IMR-90 (cell line): ENCODE data around the gene TACC2. TPM values are rescaled to one million over a fixed set of nuclear protein-coding genes. Genes with fewer than 3 reads are reported as not detected.

ENCODE experiments used
- ATAC-seq: fragments of 200-7000 bp; cut with Tn5 transposase; 2 replicates; pipeline ENCODE4 v1.9.1; 2020; ENCODE audit warnings: low read depth, mild to moderate bottlenecking, moderate library complexity
- BruUV-seq: library from RNA; stranded (reverse); fragments of 400-500 nt; replicated peaks from 2 replicates; lab custom pipeline; 2021; lab: Mats Ljungman, UMichigan
- CTCF ChIA-PET: fragments of 300-600 bp; formaldehyde crosslinking; extraction: SDS; loops from one replicate; lab custom pipeline; 2021; ENCODE audit warnings: antibody characterized with exemption; lab: Yijun Ruan, JAX
- POLR2A ChIA-PET: fragments of 300-600 bp; sonication (Branson Sonifier 250); formaldehyde crosslinking; loops from one replicate; lab custom pipeline; 2022; ENCODE audit warnings: antibody characterized with exemption; ENCODE audit not compliant: unreplicated experiment; lab: Charles Lee
- DNase-seq: peaks from one replicate; pipeline ENCODE4 v3.0.0; 2013
- H2AFZ ChIP-seq: replicated peaks from 2 replicates; pipeline ENCODE3; 2013; ENCODE audit warnings: low read length, mild to moderate bottlenecking; ENCODE audit not compliant: poor library complexity
- H2AK5ac ChIP-seq: 2 replicates; pipeline ENCODE4 v1.6.1; 2013; ENCODE audit warnings: low read depth, low read length, inconsistent platforms
- H2AK9ac ChIP-seq: replicated peaks from 2 replicates; pipeline ENCODE3; 2013; ENCODE audit warnings: mild to moderate bottlenecking, low read depth, low read length, moderate library complexity; ENCODE audit not compliant: poor library complexity
- H2BK120ac ChIP-seq: 2 replicates; pipeline ENCODE4 v1.6.1; 2013; ENCODE audit warnings: low read depth, low read length, inconsistent platforms
- H2BK15ac ChIP-seq: 3 replicates; pipeline ENCODE4 v1.6.1; 2013; ENCODE audit warnings: low read depth, low read length, inconsistent platforms
- H2BK20ac ChIP-seq: 2 replicates; pipeline ENCODE4 v1.6.1; 2013; ENCODE audit warnings: low read depth, mild to moderate bottlenecking, inconsistent platforms, low read length, moderate library complexity
- H2BK5ac ChIP-seq: 2 replicates; pipeline ENCODE4 v1.6.1; 2013; ENCODE audit warnings: mild to moderate bottlenecking, low read depth, low read length, inconsistent platforms; ENCODE audit not compliant: poor library complexity, severe bottlenecking
- H3K14ac ChIP-seq: replicated peaks from 2 replicates; pipeline ENCODE4 v1.6.1; 2013; ENCODE audit warnings: low read depth, low read length, inconsistent platforms
- H3K18ac ChIP-seq: 2 replicates; pipeline ENCODE4 v1.6.1; 2013; ENCODE audit warnings: low read depth, low read length, control low read depth
- H3K23ac ChIP-seq: 2 replicates; pipeline ENCODE4 v1.6.1; 2013; ENCODE audit warnings: low read depth, low read length, inconsistent platforms
- H3K27ac ChIP-seq: 2 replicates; pipeline ENCODE4 v1.5.1; 2013; ENCODE audit warnings: mild to moderate bottlenecking, control low read depth, low read length; ENCODE audit not compliant: insufficient read depth
- H3K27me3 ChIP-seq: 2 replicates; pipeline ENCODE4 v1.6.1; 2013; ENCODE audit warnings: low read length; ENCODE audit not compliant: control insufficient read depth, insufficient read depth
- H3K36me3 ChIP-seq: 2 replicates; pipeline ENCODE4 v1.6.1; 2013; ENCODE audit warnings: low read length, mixed read lengths; ENCODE audit not compliant: control insufficient read depth, insufficient read depth
- H3K4ac ChIP-seq: 2 replicates; pipeline ENCODE4 v1.6.1; 2013; ENCODE audit warnings: low read depth, low read length, inconsistent platforms
- H3K4me1 ChIP-seq: 2 replicates; pipeline ENCODE4 v1.6.1; 2013; ENCODE audit warnings: low read length, mixed read lengths; ENCODE audit not compliant: control insufficient read depth, insufficient read depth
- H3K4me2 ChIP-seq: 2 replicates; pipeline ENCODE4 v1.6.1; 2013; ENCODE audit warnings: low read depth, mild to moderate bottlenecking, control low read depth, low read length, moderate library complexity
- H3K4me3 ChIP-seq: 2 replicates; pipeline ENCODE4 v1.5.1; 2013; ENCODE audit warnings: low read depth, mild to moderate bottlenecking, control low read depth, low read length, moderate library complexity; ENCODE audit not compliant: insufficient read depth
- H3K56ac ChIP-seq: 2 replicates; pipeline ENCODE4 v1.6.1; 2013; ENCODE audit warnings: low read length, inconsistent platforms; ENCODE audit not compliant: insufficient read depth; ENCODE audit errors: extremely low read depth
- H3K79me1 ChIP-seq, 2 experiments: 2 replicates each; pipeline ENCODE4 v1.6.1; 2013; ENCODE audit warnings: low read length in 2 of 2, inconsistent platforms in 1 of 2, low read depth in 1 of 2
- H3K9ac ChIP-seq: 2 replicates; pipeline ENCODE4 v1.6.1; 2013; ENCODE audit warnings: low read depth, low read length, control low read depth
- H3K9me1 ChIP-seq: 2 replicates; pipeline ENCODE4 v1.6.1; 2013; ENCODE audit warnings: low read length, inconsistent platforms; ENCODE audit not compliant: insufficient read depth
- H3K9me3 ChIP-seq: 2 replicates; pipeline ENCODE4 v1.6.1; 2013; ENCODE audit warnings: low read length; ENCODE audit not compliant: control insufficient read depth, insufficient read depth
- H4K20me1 ChIP-seq: 2 replicates; pipeline ENCODE4 v1.6.1; 2013; ENCODE audit warnings: low read length, inconsistent platforms; ENCODE audit not compliant: insufficient read depth
- H4K5ac ChIP-seq: 2 replicates; pipeline ENCODE4 v1.6.1; 2013; ENCODE audit warnings: mild to moderate bottlenecking, low read depth, low read length, control low read depth
- H4K8ac ChIP-seq, 2 experiments: 2 replicates each; pipeline ENCODE4 v1.6.1; 2013; ENCODE audit warnings: low read depth in 2 of 2, low read length in 2 of 2, control low read depth in 1 of 2, inconsistent platforms in 1 of 2
- H4K91ac ChIP-seq: 2 replicates; pipeline ENCODE4 v1.6.1; 2013; ENCODE audit warnings: low read depth, low read length, inconsistent platforms; ENCODE audit not compliant: insufficient read depth
- BHLHE40 ChIP-seq: fragments of 150-350 bp; IDR thresholded peaks from 2 replicates; pipeline ENCODE4 v1.6.1; 2016; ENCODE audit warnings: mild to moderate bottlenecking, low read depth, low read length
- CEBPB ChIP-seq: IDR thresholded peaks from 2 replicates; pipeline ENCODE4 v1.6.1; 2012; ENCODE audit warnings: low read depth, low read length, improper control_type of control experiment
- CHD1 ChIP-seq: IDR thresholded peaks from 2 replicates; pipeline ENCODE4 v1.6.1; 2012; ENCODE audit warnings: low read depth, low read length, improper control_type of control experiment
- CTCF ChIP-seq: conservative IDR thresholded peaks from 2 replicates; pipeline ENCODE4 v1.5.1; 2012; ENCODE audit warnings: mild to moderate bottlenecking, low read depth, low read length, improper control_type of control experiment
- ELK1 ChIP-seq: fragments of 150-350 bp; IDR thresholded peaks from 2 replicates; pipeline ENCODE4 v1.6.1; 2016; ENCODE audit warnings: low read depth, mild to moderate bottlenecking, low read length, moderate library complexity, borderline replicate concordance
- FOS ChIP-seq: fragments of 150-350 bp; IDR thresholded peaks from 2 replicates; pipeline ENCODE4 v1.6.1; 2016; ENCODE audit warnings: low read depth, low read length
- MAFK ChIP-seq: IDR thresholded peaks from 2 replicates; pipeline ENCODE4 v1.6.1; 2012; ENCODE audit warnings: low read depth, low read length, improper control_type of control experiment
- MAZ ChIP-seq: IDR thresholded peaks from 2 replicates; pipeline ENCODE4 v1.6.1; 2012; ENCODE audit warnings: low read depth, mild to moderate bottlenecking, low read length, improper control_type of control experiment, moderate library complexity, borderline replicate concordance
- MXI1 ChIP-seq: IDR thresholded peaks from 2 replicates; pipeline ENCODE4 v1.6.1; 2012; ENCODE audit warnings: low read depth, mild to moderate bottlenecking, low read length, moderate library complexity, borderline replicate concordance
- NFE2L2 ChIP-seq: fragments of 150-350 bp; IDR thresholded peaks from 2 replicates; pipeline ENCODE4 v1.6.1; 2016; ENCODE audit warnings: low read depth, mild to moderate bottlenecking, low read length
- POLR2A ChIP-seq: IDR thresholded peaks from 2 replicates; pipeline ENCODE4 v1.6.1; 2012; ENCODE audit warnings: mild to moderate bottlenecking, low read depth, low read length
- RAD21 ChIP-seq: IDR thresholded peaks from 2 replicates; pipeline ENCODE4 v1.6.1; 2012; ENCODE audit warnings: low read length, improper control_type of control experiment
- RCOR1 ChIP-seq: IDR thresholded peaks from 2 replicates; pipeline ENCODE4 v1.6.1; 2012; ENCODE audit warnings: mild to moderate bottlenecking, low read length, improper control_type of control experiment; ENCODE audit not compliant: insufficient replicate concordance
- RFX5 ChIP-seq: IDR thresholded peaks from 2 replicates; pipeline ENCODE4 v1.8.0; 2012; ENCODE audit warnings: low read depth, mild to moderate bottlenecking, low read length, moderate library complexity
- SMC3 ChIP-seq: fragments of 150-350 bp; IDR thresholded peaks from 2 replicates; pipeline ENCODE4 v1.6.1; 2016; ENCODE audit warnings: low read depth, mild to moderate bottlenecking, antibody characterized with exemption, low read length, moderate library complexity
- USF2 ChIP-seq: fragments of 150-350 bp; IDR thresholded peaks from 2 replicates; pipeline ENCODE4 v1.6.1; 2017; ENCODE audit warnings: mild to moderate bottlenecking, antibody characterized with exemption, low read length, low read depth
- WGBS, 2 experiments: methylation state at CpG; one replicate each; pipeline versions ENCODE4 v1.1.5 to v1.1.7; 2013; ENCODE audit warnings: missing lambda C conversion rate in 2 of 2; ENCODE audit not compliant: insufficient read length in 1 of 2; ENCODE audit errors: extremely low coverage in 2 of 2; 5-methylcytosine and 5-hydroxymethylcytosine counted together
- dilution Hi-C: fragments of 300-500 bp; cut with HindIII; formaldehyde crosslinking; loops from one replicate; pipeline ENCODE4 v1.14.3; 2018; ENCODE audit warnings: low sequenced_read_pairs; ENCODE audit not compliant: unreplicated experiment
- in situ Hi-C: fragments of 300-500 bp; cut with MboI; formaldehyde crosslinking; loops from 3 replicates; pipeline ENCODE4 v1.14.3; 2019; ENCODE audit warnings: low sequenced_read_pairs, inconsistent platforms, mixed read lengths
- intact Hi-C: fragments of 100-400 bp; cut with micrococcal nuclease; formaldehyde crosslinking; loops from 2 replicates; pipeline ENCODE4 v1.10.0; 2022
- polyA plus RNA-seq, 3 experiments: library from polyadenylated mRNA; depleted of rRNA; stranded (reverse); fragments of >200 nt; gene quantifications; 2 replicates each; pipeline ENCODE4 v1.2.3, GENCODE V29; 2012; ENCODE audit warnings: low replicate concordance in 1 of 3
- total RNA-seq: library from RNA; depleted of rRNA; stranded (reverse); fragments of >200 nt; gene quantifications from 2 replicates; pipeline ENCODE4 v1.2.3, GENCODE V29; 2012

Gene TACC2
- total and polyA plus RNA-seq, 2 of the 4 experiments (the other 2 are of a cell fraction): 2.9 to 15.4 TPM

- dilution Hi-C loops: no loop called here
- Histone ChIP-seq H4K8ac (no peak overlapping the region), H3K36me3 (no peaks in the 10 kb centered on the region), H3K4me2 (no peak overlapping the region), H2BK120ac (no peak overlapping the region), H2AFZ (no peak overlapping the region), H3K79me1 (no peaks in the 10 kb centered on the region), H2BK5ac (no peak overlapping the region), H2BK20ac (no peak overlapping the region), H3K4me3 (no peak overlapping the region), H4K20me1 (no peaks in the 10 kb centered on the region), H2AK9ac (no peak overlapping the region), H3K23ac (no peak overlapping the region), H3K9me1 (no peaks in the 10 kb centered on the region), H3K18ac (no peak overlapping the region), H4K91ac (no peak overlapping the region), H2AK5ac (no peak overlapping the region), H3K27me3 (peaks cover 10% of the 10 kb centered on the region; the same call in 1 of the 2 replicates), H3K9me3 (peaks cover 4% of the 10 kb centered on the region; the same call in 1 of the 2 replicates), H3K9ac (no peak overlapping the region), H3K27ac (no peak overlapping the region), H3K14ac (no peak overlapping the region), H4K5ac (no peak overlapping the region), H3K4me1 (no peaks in the 10 kb centered on the region), H2BK15ac (no peak overlapping the region), H3K4ac (no peak overlapping the region), H3K56ac (no peak overlapping the region)
- DNase-seq (no peak), ATAC-seq (no peak)
- intact Hi-C loops: no loop called here
- ChIA-PET POLR2A (no interaction called here), CTCF (no interaction called here)
- TF ChIP-seq ELK1 (no peak), RAD21 (no peak), RCOR1 (no peak), NFE2L2 (no peak), POLR2A (no peak), BHLHE40 (no peak), CHD1 (no peak), SMC3 (no peak), CEBPB (no peak), MXI1 (no peak), RFX5 (no peak), MAZ (no peak), FOS (no peak), CTCF (no peak), USF2 (no peak), MAFK (no peak)
- WGBS, 2 experiments: no CpG with 5 or more reads among the region's 5 CpGs
- in situ Hi-C loops: no loop called here
- BruUV-seq: no TSS peak
Observed at GRCh38 chr10:122012731-122013130, 23.8 kb downstream of the TACC2 start.
